OCI-LY3 (cell line): ENCODE results near the gene POMT2.

ENCODE experiments used
- EZH2phosphoT487 ChIP-seq: fragments of 200-600 bp; shearing (Covaris generic); IDR thresholded peaks from 2 replicates; pipeline ENCODE4 v1.6.1; 2018; ENCODE audit warnings: antibody characterized with exemption, mixed run types, low read depth
- TF ChIP-seq, protein P1 (sequence below): fragments of 200-600, 300-600 bp; sonication (generic); IDR thresholded peaks from 2 replicates; pipeline ENCODE4 v1.5.1; 2014; ENCODE audit warnings: antibody characterized with exemption, low read length, low read depth

DNA sequence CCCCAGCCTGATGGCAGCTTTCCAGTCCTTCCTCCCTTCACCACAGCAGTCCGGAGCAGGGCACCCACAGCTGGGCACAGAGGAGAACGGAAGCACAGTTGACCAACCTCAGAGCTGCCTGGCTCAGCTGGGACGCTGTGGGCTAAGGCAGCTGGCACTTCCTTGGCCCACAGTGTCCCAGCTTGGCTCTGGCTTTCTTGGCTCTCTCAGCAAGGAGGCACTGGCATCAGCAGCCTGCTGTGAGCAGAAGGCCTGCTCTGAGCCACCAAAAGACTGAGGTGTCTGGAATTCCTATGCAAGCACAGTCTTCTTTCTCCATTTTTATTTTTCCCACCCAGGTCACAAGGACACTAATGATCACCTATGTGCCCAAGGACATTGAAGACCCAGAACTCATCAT lies 82.3 kb downstream of the POMT2 start:
- TF ChIP-seq EZH2phosphoT487 = no peak
- TF ChIP-seq, protein P1, sequence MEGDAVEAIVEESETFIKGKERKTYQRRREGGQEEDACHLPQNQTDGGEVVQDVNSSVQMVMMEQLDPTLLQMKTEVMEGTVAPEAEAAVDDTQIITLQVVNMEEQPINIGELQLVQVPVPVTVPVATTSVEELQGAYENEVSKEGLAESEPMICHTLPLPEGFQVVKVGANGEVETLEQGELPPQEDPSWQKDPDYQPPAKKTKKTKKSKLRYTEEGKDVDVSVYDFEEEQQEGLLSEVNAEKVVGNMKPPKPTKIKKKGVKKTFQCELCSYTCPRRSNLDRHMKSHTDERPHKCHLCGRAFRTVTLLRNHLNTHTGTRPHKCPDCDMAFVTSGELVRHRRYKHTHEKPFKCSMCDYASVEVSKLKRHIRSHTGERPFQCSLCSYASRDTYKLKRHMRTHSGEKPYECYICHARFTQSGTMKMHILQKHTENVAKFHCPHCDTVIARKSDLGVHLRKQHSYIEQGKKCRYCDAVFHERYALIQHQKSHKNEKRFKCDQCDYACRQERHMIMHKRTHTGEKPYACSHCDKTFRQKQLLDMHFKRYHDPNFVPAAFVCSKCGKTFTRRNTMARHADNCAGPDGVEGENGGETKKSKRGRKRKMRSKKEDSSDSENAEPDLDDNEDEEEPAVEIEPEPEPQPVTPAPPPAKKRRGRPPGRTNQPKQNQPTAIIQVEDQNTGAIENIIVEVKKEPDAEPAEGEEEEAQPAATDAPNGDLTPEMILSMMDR = no peak
